Sigmoid colon (tissue), 7 donors: Measurements from ENCODE around the gene TCF25. TPM values are rescaled to one million over a fixed set of nuclear protein-coding genes. Genes with fewer than 3 reads are reported as not detected.
"Not testable (repeated sequence)": the region's sequence is repeated elsewhere in the genome, so short reads cannot be mapped to it uniquely, and the experiment has no call there.

ENCODE experiments used
- DNase-seq: peaks from one replicate; pipeline ENCODE4 v3.0.0-alpha.2; 2019
- H3K27ac ChIP-seq, 4 donors: fragments of 200-600 bp; sonication (generic); one replicate each; pipeline ENCODE4 v1.5.1; 2016 to 2019; ENCODE audit warnings: mild to moderate bottlenecking in 1 of 4
- H3K27me3 ChIP-seq, 3 donors: fragments of 200-600 bp; sonication (generic); one replicate each; pipeline ENCODE4 v1.5.1; 2019; ENCODE audit warnings: mild to moderate bottlenecking in 1 of 3
- H3K36me3 ChIP-seq, 4 donors: fragments of 200-600 bp; sonication (generic); one replicate each; pipeline ENCODE4 v1.5.1; 2016 to 2019
- H3K4me1 ChIP-seq, 4 donors: fragments of 200-600 bp; sonication (generic); one replicate each; pipeline ENCODE4 v1.5.1; 2017 to 2019
- H3K4me3 ChIP-seq, 4 donors: fragments of 200-600 bp; sonication (generic); one replicate each; pipeline ENCODE4 v1.5.1; 2017 to 2019; ENCODE audit warnings: mild to moderate bottlenecking in 2 of 4, moderate library complexity in 1 of 4
- H3K9me3 ChIP-seq, 4 donors: fragments of 200-600 bp in 3 of 4; sonication (generic) in 3 of 4; one replicate each; pipeline versions ENCODE4 v1.5.1 to v1.6.1; 2013 to 2019
- EP300 ChIP-seq, 4 donors: sonication (generic); formaldehyde crosslinking; IDR thresholded peaks; one replicate each; pipeline ENCODE4 v1.6.1; 2017; ENCODE audit warnings: antibody characterized with exemption in 4 of 4
- POLR2A ChIP-seq, 2 donors: fragments of 450-650 bp; IDR thresholded peaks; one replicate each; pipeline ENCODE4 v1.6.1; 2016; ENCODE audit warnings: antibody characterized with exemption in 2 of 2, mild to moderate bottlenecking in 2 of 2, moderate library complexity in 2 of 2
- POLR2AphosphoS5 ChIP-seq, 4 donors: sonication (generic); formaldehyde crosslinking; IDR thresholded peaks; one replicate each; pipeline ENCODE4 v1.6.1; 2017; ENCODE audit warnings: antibody characterized with exemption in 4 of 4
- WGBS, 2 donors: extraction: QIAGEN DNeasy Blood & Tissue Kit; methylation state at CpG; one replicate each; pipeline ENCODE4 v1.1.7; 2013; 5-methylcytosine and 5-hydroxymethylcytosine counted together
- intact Hi-C: fragments of 100-400 bp; cut with DNase I; formaldehyde crosslinking; loops from one replicate; pipeline ENCODE4 v1.15.1; 2023
- polyA plus RNA-seq, 3 donors: library from polyadenylated mRNA; stranded (reverse); fragments of 200-250 nt; gene quantifications; one replicate each; pipeline ENCODE4 v1.2.3, GENCODE V29; 2013
- total RNA-seq, 4 donors: library from RNA; depleted of rRNA; stranded (reverse); fragments of >200 nt; gene quantifications; one replicate each; pipeline ENCODE4 v1.1.0, GENCODE V29; 2016
- TF ChIP-seq, protein P1 (sequence below), 4 experiments: fragments of 450-650 bp in 3 of 4; fragments of 200-600 bp in 1 of 4; IDR thresholded peaks; one replicate each; pipeline ENCODE4 v1.5.1; 2016 to 2019; ENCODE audit warnings: antibody characterized with exemption in 4 of 4, mild to moderate bottlenecking in 3 of 4, moderate library complexity in 2 of 4
- donor health status: healthy with polysubstance abuse.
- donor health status: Bipolar disorder and iron deficiency.
- donor health status: healthy.

The TCF25 gene
- total and polyA plus RNA-seq, 7 donors: 89.7 to 244 (median 132) TPM

DNA sequence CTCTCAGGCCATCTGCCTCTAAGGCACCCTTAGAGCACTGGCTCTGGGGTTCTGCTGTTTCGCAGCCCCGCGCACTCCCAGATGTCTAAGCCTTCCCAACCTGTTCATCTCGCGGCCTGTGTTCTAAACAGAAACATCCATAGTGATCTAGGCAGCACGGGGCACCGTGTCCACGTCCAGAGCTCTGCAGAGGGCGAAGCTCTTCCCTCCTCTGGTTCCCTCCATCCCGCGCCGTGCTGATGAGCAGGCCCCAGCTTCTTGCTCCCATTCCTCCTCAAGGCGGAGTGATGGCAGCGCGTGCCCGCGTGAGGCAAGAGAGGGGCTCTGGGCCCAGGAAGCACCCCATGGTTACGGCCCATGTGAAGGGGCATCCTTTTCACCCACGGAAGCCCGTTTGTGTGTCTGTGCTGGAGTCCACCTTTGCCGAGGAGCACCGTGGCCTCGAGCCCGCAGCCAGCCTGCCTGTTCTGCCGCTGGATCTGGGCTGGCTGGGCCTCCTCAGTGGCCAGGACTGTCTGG, 41.5 kb upstream of the TCF25 start:
- WGBS, 2 donors: 94 to 95% methylated on average over 25 of the region's 25 CpGs
- no peak for DNase-seq
- intact Hi-C loops: no loop called here
- no peaks in the 10 kb centered on the region for H3K27me3 ChIP-seq
- H3K36me3 ChIP-seq: no peaks in the 10 kb centered on the region
- TF ChIP-seq POLR2AphosphoS5 (IDR thresholded peaks at IDR 0.05) (no peak), EP300 (IDR thresholded peaks at IDR 0.05) (no peak), POLR2A (IDR thresholded peaks at IDR 0.05) (no peak)
- TF ChIP-seq, protein P1, sequence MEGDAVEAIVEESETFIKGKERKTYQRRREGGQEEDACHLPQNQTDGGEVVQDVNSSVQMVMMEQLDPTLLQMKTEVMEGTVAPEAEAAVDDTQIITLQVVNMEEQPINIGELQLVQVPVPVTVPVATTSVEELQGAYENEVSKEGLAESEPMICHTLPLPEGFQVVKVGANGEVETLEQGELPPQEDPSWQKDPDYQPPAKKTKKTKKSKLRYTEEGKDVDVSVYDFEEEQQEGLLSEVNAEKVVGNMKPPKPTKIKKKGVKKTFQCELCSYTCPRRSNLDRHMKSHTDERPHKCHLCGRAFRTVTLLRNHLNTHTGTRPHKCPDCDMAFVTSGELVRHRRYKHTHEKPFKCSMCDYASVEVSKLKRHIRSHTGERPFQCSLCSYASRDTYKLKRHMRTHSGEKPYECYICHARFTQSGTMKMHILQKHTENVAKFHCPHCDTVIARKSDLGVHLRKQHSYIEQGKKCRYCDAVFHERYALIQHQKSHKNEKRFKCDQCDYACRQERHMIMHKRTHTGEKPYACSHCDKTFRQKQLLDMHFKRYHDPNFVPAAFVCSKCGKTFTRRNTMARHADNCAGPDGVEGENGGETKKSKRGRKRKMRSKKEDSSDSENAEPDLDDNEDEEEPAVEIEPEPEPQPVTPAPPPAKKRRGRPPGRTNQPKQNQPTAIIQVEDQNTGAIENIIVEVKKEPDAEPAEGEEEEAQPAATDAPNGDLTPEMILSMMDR (IDR thresholded peaks at IDR 0.05): no peak
- H3K4me1 ChIP-seq: peaks cover 0 to 19% (median 18%) of the 10 kb centered on the region in 4 donors
- H3K4me3 ChIP-seq: no peak overlapping the region
- no peaks in the 10 kb centered on the region for H3K9me3 ChIP-seq
- H3K27ac ChIP-seq: no peak overlapping the region

DNA sequence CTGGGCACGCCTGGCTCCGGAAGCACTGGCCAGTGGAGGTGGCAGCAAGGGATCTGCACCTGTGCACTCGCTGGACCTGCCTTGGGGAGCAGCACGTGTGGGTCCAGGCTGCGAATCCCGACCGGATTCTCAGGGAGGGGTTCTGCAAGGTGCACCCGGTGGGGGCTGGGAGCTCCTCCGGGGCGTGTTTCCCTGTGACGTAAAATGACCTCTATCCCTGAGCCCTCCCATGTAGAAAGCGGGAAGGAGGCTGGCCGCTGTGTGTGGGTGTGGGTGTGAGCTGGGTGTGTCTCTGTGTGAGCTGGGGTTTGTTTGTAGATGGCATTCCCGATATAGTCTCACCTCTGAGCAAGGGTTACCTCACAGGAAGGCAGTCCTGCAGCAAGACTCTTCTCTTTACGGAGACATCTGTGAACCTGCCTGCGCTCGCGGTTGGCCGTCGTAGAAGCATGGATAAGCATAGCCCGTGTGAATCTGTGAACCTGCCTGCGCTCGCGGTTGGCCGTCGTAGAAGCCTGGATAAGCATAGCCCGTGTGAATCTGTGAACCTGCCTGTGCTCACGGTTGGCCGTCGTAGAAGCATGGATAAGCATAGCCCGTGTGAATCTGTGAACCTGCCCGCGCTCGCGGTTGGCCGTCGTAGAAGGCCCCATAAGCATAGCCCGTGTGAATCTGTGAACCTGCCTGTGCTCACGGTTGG, 39.6 kb upstream of the TCF25 start:
- H3K36me3 ChIP-seq, intact Hi-C loops, H3K27ac ChIP-seq, H3K4me1 ChIP-seq, H3K27me3 ChIP-seq, H3K9me3 ChIP-seq, H3K4me3 ChIP-seq, DNase-seq: not testable (repeated sequence)
- TF ChIP-seq POLR2A (IDR thresholded peaks at IDR 0.05): peak in 1 of 2 donors; percentile 33
- 21 to 77% methylated on average over 39 of the region's 39 CpGs for WGBS, 2 donors

DNA sequence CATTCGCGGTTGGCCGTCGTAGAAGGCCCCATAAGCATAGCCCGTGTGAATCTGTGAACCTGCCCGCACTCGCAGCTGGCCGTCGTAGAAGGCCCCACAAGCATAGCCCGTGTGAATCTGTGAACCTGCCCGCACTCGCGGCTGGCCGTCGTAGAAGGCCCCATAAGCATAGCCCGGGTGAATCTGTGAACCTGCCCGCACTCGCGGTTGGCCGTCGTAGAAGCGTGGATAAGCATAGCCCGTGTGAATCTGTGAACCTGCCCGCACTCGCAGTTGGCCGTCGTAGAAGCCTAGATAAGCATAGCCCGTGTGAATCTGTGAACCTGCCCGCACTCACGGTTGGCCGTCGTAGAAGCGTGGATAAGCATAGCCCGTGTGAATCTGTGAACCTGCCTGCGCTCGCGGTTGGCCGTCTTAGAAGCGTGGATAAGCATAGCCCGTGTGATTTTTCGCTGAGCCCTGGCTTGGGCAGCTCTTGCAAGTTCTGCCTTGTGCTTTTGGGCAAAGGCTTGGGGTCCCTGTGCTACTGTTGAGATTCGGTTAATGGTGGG, 38.5 kb upstream of the TCF25 start:
- WGBS, 2 donors: 83 to 98% methylated on average over 42 of the region's 42 CpGs
- intact Hi-C loops, H3K27me3 ChIP-seq: not testable (repeated sequence)

DNA sequence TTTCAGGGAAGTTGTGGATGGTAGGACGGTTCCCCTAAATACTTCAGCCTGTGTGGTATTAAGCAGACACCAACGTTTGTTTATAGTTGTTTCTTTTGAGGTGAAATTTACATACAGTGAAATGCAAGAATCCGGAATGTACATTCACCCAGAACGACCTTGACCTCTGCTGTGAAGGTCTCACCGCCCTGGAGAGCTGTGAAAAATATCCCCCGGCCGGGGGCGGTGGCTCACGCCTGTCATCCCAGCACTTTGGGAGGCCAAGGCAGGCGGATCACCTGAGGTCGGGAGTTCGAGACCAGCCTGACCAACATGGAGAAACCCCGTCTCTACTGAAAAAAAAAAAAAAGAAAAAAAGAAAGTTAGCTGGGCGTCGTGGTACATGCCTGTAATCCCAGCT, 36.9 kb upstream of the TCF25 start:
- H3K9me3 ChIP-seq, intact Hi-C loops, H3K36me3 ChIP-seq, H3K4me1 ChIP-seq, H3K27ac ChIP-seq, H3K4me3 ChIP-seq, H3K27me3 ChIP-seq, DNase-seq: not testable (repeated sequence)
- 80 to 85% methylated on average over 15 of the region's 15 CpGs for WGBS, 2 donors

More for the DNA sequence above, 38.5 kb upstream of the TCF25 start:
- not testable (repeated sequence) for H3K27ac ChIP-seq, H3K9me3 ChIP-seq, H3K4me3 ChIP-seq, DNase-seq, H3K36me3 ChIP-seq, H3K4me1 ChIP-seq

DNA sequence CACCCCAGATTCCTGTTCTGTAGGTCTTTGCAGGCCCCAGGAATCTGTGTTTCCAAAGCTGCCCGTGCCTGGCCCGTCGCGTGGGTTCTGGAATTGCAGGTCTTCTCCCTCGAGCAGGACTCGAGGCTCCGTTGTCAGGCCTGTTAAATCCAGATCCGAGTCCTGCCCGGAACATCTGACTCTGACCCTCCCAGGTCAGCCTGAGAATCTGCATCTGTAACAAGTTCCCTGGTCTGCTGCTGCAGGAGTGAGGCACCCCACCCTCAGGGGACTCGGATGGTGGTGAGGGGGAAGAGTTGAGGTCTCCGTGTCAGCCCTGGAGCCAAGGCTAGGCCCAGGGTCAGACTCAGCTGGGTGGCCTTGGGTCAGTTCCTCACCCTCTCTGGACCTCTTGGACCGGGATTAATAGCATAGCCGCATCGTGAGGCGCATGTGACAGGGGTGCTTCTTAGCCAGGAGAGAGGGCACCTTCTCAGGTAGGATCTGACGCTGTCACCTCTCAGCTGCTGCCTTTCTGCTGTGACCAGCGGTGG, 36.3 kb upstream of the TCF25 start:
- intact Hi-C loops: no loop called here
- Histone ChIP-seq H3K27ac (no peak overlapping the region), H3K36me3 (no peaks in the 10 kb centered on the region), H3K9me3 (no peaks in the 10 kb centered on the region), H3K27me3 (no peaks in the 10 kb centered on the region), H3K4me3 (no peak overlapping the region), H3K4me1 (no peaks in the 10 kb centered on the region)
- 55 to 87% methylated on average over 17 of the region's 17 CpGs for WGBS, 2 donors
- TF ChIP-seq, protein P1 (IDR thresholded peaks at IDR 0.05): no peak
- no peak for TF ChIP-seq EP300 (IDR thresholded peaks at IDR 0.05)
- TF ChIP-seq POLR2AphosphoS5 (IDR thresholded peaks at IDR 0.05): no peak
- TF ChIP-seq POLR2A (IDR thresholded peaks at IDR 0.05): no peak
- DNase-seq: no peak

DNA sequence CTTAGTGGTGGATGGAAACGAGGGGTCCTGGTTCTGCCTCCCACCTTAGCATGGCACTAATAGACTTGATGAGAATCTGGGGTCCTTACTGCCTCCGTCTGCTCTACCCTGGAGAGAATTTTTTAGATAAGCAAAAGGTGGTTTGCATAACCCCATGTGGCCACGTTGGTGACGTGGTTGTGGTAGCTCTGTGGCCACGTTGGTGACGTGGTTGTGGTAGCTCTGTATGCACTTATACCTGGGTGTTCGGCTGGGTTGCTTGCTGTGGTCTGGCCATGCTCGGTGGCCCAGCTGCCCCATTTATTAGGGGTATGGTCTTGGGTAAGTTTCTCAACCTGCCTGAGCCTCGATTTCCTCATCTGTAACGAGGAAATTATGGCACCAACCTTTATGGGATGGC, 32.1 kb upstream of the TCF25 start:
- Histone ChIP-seq H3K36me3 (no peaks in the 10 kb centered on the region), H3K4me3 (no peak overlapping the region), H3K4me1 (no peaks in the 10 kb centered on the region), H3K27ac (no peak overlapping the region), H3K9me3 (no peaks in the 10 kb centered on the region), H3K27me3 (no peaks in the 10 kb centered on the region)
- 69 to 88% methylated on average over 10 of the region's 10 CpGs for WGBS, 2 donors
- no peak for DNase-seq
- intact Hi-C loops: no loop called here
- TF ChIP-seq EP300 (IDR thresholded peaks at IDR 0.05): no peak
- no peak for TF ChIP-seq POLR2AphosphoS5 (IDR thresholded peaks at IDR 0.05)
- TF ChIP-seq, protein P1 (IDR thresholded peaks at IDR 0.05): no peak
- no peak for TF ChIP-seq POLR2A (IDR thresholded peaks at IDR 0.05)
